Lower leg skin (tissue), 4 donors: ENCODE results near the gene CWC15. TPM values are rescaled to one million over a fixed set of nuclear protein-coding genes. Genes with fewer than 3 reads are reported as not detected.

ENCODE experiments used
- DNase-seq, 2 donors: peaks; one replicate each; pipeline ENCODE4 v3.0.0-alpha.2; 2019; ENCODE audit warnings: low spot score in 2 of 2
- H3K4me3 ChIP-seq: fragments of 200-600 bp; sonication (generic); 2 replicates; pipeline ENCODE4 v1.5.1; 2017; ENCODE audit warnings: mild to moderate bottlenecking, low read depth; ENCODE audit not compliant: poor library complexity, severe bottlenecking
- POLR2A ChIP-seq, 2 donors: fragments of 450-650 bp; IDR thresholded peaks; one replicate each; pipeline ENCODE4 v1.6.1; 2016 to 2017; ENCODE audit warnings: antibody characterized with exemption in 2 of 2, mild to moderate bottlenecking in 1 of 2, moderate library complexity in 1 of 2
- WGBS, 2 donors: methylation state at CpG; one replicate each; pipeline ENCODE4 v1.1.5; 2018; 5-methylcytosine and 5-hydroxymethylcytosine counted together
- intact Hi-C: fragments of 100-400 bp; cut with DNase I; formaldehyde crosslinking; loops from one replicate; pipeline ENCODE4 v1.15.0; 2023; ENCODE audit warnings: low total_unique reads
- total RNA-seq, 4 donors: library from RNA; depleted of rRNA; stranded (reverse); fragments of >200 nt; gene quantifications; one replicate each; pipeline ENCODE4 v1.1.0, GENCODE V29; 2016
- TF ChIP-seq, protein P1 (sequence below), 3 donors: fragments of 450-650 bp; IDR thresholded peaks; one replicate each; pipeline ENCODE4 v1.5.1; 2016; ENCODE audit warnings: antibody characterized with exemption in 3 of 3, mild to moderate bottlenecking in 3 of 3, moderate library complexity in 2 of 3

Gene CWC15
- total RNA-seq, 4 donors from 2014 or later = 30.5 to 52.3 (median 34.9) TPM

DNA sequence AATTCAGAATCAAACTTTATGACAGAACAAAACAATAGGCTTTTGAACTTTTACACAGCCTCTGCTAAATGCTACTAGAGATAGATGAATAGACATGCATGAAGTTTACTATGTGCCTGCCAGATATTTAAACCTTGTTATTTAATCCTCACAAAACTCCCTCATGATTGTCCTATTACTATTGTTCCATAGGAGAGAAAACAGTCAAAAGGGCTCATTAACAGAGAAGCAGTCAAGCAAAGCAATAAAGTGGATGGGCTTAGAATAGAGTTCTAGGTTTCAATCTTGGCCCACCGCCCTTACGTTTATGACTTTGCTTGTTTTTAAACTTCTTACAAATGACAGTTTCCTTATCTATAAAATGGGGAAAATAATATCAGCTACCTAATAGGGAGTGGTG lies 12.9 kb downstream of the CWC15 start:
- intact Hi-C loops = no loop called here
- no peak for DNase-seq
- no peak overlapping the region for H3K4me3 ChIP-seq
- WGBS, 2 donors = 93 to 94% methylated on average over 2 of the region's 2 CpGs
- TF ChIP-seq, protein P1, sequence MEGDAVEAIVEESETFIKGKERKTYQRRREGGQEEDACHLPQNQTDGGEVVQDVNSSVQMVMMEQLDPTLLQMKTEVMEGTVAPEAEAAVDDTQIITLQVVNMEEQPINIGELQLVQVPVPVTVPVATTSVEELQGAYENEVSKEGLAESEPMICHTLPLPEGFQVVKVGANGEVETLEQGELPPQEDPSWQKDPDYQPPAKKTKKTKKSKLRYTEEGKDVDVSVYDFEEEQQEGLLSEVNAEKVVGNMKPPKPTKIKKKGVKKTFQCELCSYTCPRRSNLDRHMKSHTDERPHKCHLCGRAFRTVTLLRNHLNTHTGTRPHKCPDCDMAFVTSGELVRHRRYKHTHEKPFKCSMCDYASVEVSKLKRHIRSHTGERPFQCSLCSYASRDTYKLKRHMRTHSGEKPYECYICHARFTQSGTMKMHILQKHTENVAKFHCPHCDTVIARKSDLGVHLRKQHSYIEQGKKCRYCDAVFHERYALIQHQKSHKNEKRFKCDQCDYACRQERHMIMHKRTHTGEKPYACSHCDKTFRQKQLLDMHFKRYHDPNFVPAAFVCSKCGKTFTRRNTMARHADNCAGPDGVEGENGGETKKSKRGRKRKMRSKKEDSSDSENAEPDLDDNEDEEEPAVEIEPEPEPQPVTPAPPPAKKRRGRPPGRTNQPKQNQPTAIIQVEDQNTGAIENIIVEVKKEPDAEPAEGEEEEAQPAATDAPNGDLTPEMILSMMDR (IDR thresholded peaks at IDR 0.05) = no peak
- TF ChIP-seq POLR2A (IDR thresholded peaks at IDR 0.05) = no peak

DNA sequence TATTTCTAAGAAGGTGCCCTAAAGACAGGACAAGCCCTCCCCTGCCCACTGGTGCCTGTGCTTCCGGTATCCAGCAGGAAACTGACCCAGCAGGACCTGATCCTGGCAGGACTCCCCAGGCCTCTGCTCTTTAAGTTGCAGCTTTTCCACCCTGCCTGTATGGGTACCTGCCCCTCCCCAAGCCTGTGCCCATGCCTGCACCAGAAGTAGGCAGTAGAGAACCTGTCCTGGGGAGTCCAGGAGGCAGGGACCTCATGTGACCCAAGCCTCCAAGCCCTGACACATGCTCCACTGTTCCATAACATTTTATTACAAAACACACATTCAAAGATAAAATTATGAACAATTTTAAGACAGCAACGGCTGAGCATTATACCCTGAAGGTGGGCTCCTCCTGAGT lies 14.2 kb downstream of the CWC15 start:
- H3K4me3 ChIP-seq = no peak overlapping the region
- TF ChIP-seq, protein P1 (IDR thresholded peaks at IDR 0.05) = no peak
- TF ChIP-seq POLR2A (IDR thresholded peaks at IDR 0.05) = no peak
- no peak for DNase-seq
- intact Hi-C loops = no loop called here
- 78 to 80% methylated on average over 2 of the region's 2 CpGs for WGBS, 2 donors

DNA sequence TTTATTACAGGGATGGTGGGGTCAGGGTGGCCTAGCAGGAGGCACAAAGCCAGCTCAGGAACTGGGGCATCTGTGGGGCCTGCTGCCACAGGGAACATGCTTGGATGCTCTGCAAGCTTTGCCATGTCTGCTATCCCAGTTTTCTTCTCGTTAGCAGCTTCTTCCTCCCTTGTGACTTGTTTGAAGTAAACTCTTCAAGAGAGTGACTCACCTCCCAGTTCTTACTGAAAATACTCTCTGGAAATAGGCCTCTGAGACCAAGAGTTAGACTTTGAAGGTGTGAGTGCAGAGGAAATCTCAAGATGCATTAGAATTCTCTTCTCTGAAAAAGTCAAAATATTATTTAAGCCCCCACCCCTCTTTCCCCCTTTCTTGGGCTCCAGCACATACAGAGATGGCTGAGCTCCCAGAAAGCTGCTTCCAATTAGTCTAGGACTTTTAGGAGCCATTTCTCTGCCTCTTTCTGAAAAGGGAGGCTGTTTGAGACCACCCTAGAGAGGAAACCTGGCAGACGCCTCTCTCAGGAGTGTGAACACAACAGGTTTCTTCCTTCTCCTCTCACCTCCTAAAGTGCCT lies 15.1 kb downstream of the CWC15 start:
- no peak overlapping the region for H3K4me3 ChIP-seq
- intact Hi-C loops = no loop called here
- WGBS, 2 donors = 31 to 35% methylated on average over 2 of the region's 2 CpGs
- TF ChIP-seq POLR2A (IDR thresholded peaks at IDR 0.05) = no peak
- TF ChIP-seq, protein P1 (IDR thresholded peaks at IDR 0.05) = no peak
- DNase-seq = no peak

DNA sequence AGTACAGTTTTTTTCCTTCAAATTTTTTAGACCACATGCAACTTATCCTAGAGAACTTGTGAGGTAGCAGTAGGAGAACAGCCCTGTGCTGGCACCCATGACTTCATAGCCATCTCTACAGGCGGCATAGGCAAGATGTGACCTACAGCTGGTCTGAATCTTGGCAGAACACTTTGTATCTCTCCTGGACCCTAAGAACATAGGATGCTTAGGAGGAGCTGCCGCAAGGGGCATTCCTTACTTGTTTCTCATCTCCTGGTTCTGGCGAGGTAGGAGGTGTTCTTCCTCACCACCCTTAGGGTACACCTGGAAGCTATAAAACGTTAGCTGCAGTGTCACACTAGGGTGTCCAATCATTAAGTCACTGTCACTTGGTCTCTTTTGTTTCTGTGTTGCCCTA lies 16.4 kb downstream of the CWC15 start:
- intact Hi-C loops = no loop called here
- WGBS, 2 donors = 54 to 61% methylated on average over 4 of the region's 4 CpGs
- no peak for DNase-seq
- TF ChIP-seq, protein P1 (IDR thresholded peaks at IDR 0.05) = no peak
- no peak for TF ChIP-seq POLR2A (IDR thresholded peaks at IDR 0.05)
- no peak overlapping the region for H3K4me3 ChIP-seq

DNA sequence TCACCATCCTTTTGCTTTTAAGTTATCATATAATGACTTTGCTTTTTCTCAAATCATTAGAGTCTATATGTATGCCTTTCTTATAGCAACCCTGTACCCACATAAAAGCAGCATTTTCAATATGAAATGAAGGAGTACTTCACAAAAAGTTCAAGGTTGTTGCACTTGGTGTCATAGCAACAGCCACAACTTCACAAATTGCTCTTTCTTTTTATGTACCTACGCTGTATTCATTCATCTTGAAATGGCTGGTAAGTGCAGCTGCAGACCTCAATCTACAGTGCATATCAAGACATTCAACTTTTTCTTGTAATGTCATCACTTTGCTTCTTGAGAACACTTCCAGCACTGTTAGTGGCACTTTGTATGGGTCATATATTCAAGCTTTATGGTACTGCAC lies 18.6 kb downstream of the CWC15 start:
- no peak overlapping the region for H3K4me3 ChIP-seq
- WGBS, 2 donors = 56 to 95% methylated on average over 1 of the region's 1 CpG
- no peak for TF ChIP-seq POLR2A (IDR thresholded peaks at IDR 0.05)
- TF ChIP-seq, protein P1 (IDR thresholded peaks at IDR 0.05) = no peak
- no peak for DNase-seq
- intact Hi-C loops = no loop called here

DNA sequence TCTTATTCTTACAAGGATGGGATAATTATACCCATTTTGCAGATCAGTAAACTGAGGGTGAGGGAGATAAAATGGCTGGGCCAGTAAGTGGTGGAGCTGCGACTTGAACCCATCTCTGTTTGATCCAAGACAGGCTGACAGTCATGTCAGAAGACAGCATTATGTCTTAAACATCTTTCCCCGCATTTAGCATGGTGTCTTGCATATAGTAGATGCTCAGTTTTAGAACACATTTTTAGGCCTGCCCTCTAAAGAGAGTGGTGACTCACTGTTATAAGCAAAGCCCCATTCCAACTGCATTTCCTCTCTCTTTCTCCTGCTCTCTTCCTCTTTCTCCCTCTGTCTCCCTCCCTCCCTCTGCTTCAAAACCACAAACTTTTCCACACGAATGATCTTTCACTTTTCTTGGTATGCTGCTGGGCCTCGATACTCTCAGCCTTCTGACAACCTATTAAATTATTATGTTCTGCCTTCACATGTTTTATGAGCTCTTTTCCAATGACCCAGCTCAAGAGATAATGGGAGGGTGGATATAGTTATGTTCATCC lies 25.2 kb downstream of the CWC15 start:
- WGBS, 2 donors = 58 to 61% methylated on average over 4 of the region's 4 CpGs

More for the DNA sequence above, 25.2 kb downstream of the CWC15 start:
- H3K4me3 ChIP-seq = no peak overlapping the region
- intact Hi-C loops = no loop called here
- no peak for DNase-seq
- TF ChIP-seq POLR2A (IDR thresholded peaks at IDR 0.05) = no peak
- TF ChIP-seq, protein P1 (IDR thresholded peaks at IDR 0.05) = no peak
